ENCODE data around the gene TMEM130.
A peak's percentile ranks its signal among the peaks of the same experiment; 100 is the strongest.

TMEM130 gene, protein sequence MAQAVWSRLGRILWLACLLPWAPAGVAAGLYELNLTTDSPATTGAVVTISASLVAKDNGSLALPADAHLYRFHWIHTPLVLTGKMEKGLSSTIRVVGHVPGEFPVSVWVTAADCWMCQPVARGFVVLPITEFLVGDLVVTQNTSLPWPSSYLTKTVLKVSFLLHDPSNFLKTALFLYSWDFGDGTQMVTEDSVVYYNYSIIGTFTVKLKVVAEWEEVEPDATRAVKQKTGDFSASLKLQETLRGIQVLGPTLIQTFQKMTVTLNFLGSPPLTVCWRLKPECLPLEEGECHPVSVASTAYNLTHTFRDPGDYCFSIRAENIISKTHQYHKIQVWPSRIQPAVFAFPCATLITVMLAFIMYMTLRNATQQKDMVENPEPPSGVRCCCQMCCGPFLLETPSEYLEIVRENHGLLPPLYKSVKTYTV

DNA sequence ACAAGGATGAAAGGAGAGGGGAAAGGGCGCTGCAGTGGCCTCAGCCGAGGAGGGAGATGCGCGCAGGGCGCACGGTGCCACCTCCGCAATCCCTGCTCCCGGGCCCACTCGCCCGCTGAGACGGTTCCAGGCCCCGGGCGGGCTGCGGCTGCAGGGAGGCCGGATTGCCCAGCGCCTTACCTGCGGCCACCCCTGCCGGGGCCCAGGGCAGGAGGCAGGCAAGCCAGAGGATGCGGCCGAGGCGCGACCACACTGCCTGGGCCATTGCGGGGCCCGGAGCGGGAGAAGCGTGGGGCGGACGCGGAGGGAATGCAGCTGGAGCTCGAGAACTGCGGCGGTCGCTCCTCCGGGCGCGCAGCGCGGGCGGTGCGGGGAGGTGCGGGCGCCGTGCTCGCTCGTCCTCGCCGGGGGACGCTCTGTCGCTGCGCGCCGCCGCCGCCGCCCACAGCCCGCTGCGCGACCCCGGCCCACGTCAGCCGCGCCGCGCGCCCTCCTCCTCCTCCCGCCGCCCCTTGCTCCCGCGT is at the start of gene TMEM130:
Gene TMEM130 (minus strand): TSS at position 418 of the 524 bp plus-strand sequence. CDS start 153 bp downstream, at position 265.
- no peak for DNase-seq (ENCODE audit: extremely low read depth, low read depth)
- TF ChIP-seq, protein P1, sequence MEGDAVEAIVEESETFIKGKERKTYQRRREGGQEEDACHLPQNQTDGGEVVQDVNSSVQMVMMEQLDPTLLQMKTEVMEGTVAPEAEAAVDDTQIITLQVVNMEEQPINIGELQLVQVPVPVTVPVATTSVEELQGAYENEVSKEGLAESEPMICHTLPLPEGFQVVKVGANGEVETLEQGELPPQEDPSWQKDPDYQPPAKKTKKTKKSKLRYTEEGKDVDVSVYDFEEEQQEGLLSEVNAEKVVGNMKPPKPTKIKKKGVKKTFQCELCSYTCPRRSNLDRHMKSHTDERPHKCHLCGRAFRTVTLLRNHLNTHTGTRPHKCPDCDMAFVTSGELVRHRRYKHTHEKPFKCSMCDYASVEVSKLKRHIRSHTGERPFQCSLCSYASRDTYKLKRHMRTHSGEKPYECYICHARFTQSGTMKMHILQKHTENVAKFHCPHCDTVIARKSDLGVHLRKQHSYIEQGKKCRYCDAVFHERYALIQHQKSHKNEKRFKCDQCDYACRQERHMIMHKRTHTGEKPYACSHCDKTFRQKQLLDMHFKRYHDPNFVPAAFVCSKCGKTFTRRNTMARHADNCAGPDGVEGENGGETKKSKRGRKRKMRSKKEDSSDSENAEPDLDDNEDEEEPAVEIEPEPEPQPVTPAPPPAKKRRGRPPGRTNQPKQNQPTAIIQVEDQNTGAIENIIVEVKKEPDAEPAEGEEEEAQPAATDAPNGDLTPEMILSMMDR (IDR thresholded peaks at IDR 0.05; ENCODE audit: low read depth, low read length): no peak

DNA sequence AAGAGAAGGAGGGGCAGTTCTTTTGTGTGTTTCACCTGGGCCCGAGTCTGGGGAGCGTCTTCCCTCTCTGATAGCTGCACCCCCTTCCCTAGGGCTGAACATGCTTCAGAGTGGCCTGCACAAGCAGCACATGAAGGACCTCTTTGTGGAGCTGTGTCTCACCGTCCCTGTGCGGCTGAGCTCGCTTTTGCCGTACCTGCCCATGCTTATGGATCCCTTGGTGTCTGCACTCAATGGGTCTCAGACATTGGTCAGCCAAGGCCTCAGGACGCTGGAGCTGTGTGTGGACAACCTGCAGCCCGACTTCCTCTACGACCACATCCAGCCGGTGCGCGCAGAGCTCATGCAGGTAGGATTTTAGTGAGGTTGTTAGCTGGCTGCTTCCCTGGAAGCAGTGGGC is 47.5 kb upstream of the TMEM130 start:
- no peak for DNase-seq (ENCODE audit: extremely low read depth, low read depth)
- TF ChIP-seq, protein P1 (IDR thresholded peaks at IDR 0.05; ENCODE audit: low read depth, low read length): no peak

DNA sequence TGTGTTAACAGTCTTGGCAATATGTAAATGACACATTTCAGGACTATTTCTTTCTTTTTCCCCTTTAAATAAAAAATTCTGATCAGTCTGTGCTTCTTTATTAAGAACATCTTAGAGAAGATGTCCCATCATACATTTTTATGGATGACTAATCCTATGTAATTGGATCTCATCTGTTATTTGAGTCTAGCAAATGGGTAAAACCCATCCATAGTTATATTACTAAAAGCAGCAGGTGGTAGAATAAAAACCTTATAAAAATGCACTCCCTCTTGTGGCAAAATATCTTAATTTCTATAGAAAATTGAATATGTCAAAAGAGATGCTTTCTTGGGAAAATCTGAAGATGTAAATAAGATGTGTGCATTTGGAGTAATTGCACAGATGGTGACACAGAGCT is 43.8 kb upstream of the TMEM130 start:
- TF ChIP-seq, protein P1 (IDR thresholded peaks at IDR 0.05; ENCODE audit: low read depth, low read length): peak; percentile 9
- DNase-seq (ENCODE audit: extremely low read depth, low read depth): no peak

DNA sequence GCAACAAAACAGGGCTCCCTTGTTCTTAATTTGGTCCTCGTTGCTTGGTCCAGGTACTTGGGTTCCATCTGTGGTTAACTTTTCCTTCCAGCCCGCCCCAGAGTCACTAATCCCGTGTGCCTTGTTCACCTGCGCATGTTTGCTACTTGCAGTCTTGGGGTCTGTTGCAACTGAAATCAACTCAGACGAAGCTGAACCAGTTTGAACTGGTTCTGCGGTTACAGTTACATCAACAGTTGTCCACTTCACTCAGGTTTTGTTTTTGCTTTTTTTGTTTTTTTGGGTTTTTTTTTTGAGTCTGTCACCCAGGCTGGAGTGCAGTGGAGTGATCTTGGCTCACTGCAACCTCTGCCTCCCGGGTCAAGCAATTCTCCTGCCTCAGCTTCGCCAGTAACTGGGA is 43.2 kb upstream of the TMEM130 start:
- DNase-seq (ENCODE audit: extremely low read depth, low read depth): no peak
- TF ChIP-seq, protein P1 (IDR thresholded peaks at IDR 0.05; ENCODE audit: low read depth, low read length): no peak

DNA sequence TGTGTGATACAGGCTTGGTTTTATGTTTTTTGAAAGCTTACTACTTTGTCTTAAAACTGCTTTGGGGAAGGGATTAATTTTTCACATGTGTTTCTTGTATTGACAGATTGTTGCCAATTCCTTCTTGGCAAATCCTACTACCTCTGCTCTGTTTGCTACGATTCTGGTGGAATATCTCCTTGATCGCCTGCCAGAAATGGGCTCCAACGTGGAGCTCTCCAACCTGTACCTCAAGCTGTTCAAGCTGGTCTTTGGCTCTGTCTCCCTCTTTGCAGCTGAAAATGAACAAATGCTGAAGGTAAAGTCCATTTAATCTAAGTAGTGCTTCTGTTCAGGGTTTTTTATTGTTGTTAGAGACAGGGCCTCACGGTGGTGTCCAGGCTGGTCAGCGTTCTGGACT is 42.1 kb upstream of the TMEM130 start:
- no peak for DNase-seq (ENCODE audit: extremely low read depth, low read depth)
- TF ChIP-seq, protein P1 (IDR thresholded peaks at IDR 0.05; ENCODE audit: low read depth, low read length): no peak

DNA sequence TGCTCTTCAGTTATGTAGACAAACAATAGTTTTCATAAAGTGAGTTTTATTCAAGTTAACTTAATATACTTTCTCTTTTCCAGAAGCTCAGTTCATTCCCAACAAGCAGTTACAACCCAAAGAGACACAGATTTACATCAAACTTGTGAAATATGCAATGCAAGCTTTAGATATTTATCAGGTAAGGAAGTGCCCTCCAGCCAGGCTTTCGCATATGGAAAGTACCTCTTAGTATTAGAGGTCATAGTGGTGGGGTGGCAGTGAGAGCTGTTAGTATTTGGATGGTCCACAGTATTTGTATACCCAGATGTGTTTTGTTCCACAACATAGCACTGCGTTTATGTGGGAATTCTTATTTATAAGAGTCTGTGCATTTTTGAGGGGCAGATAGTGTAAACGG is 40.6 kb upstream of the TMEM130 start:
- TF ChIP-seq, protein P1 (IDR thresholded peaks at IDR 0.05; ENCODE audit: low read depth, low read length): no peak
- DNase-seq (ENCODE audit: extremely low read depth, low read depth): no peak

DNA sequence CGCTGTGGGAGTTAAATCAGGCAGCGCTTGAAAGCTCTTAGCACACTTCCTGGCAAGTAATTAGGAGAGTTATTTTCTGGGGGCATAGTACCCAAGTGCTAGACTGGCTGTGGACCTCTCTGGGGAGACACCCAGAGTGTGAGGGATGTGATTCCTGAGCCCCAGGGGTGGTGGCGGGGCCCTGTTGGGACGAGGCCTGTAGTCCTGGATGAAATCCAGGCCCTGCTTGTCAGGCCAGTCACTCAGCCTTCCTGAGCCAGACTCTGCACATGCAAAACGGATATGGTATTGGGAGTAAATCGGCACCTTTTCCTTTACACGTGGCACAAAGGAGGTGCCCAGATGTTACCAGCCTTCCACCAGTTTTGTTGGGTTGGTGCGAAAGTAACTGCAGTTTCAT is 39.7 kb upstream of the TMEM130 start:
- no peak for DNase-seq (ENCODE audit: extremely low read depth, low read depth)
- TF ChIP-seq, protein P1 (IDR thresholded peaks at IDR 0.05; ENCODE audit: low read depth, low read length): no peak

Measured in AG09319 (cell line).